ENCODE measurements around the gene MAPKAPK3.

MAPKAPK3 gene

GRCh38 chr3:50587806-50588758, 28.9 kb upstream of the MAPKAPK3 start:
- peak; percentile 71 for DNase-seq

- no peak for DNase-seq
Measured at GRCh38 chr3:50588759-50589433, 28.1 kb upstream of the MAPKAPK3 start.

GRCh38 chr3:50591196-50591741, 25.7 kb upstream of the MAPKAPK3 start:
- DNase-seq, result no peak

- no peak for DNase-seq
Measured at GRCh38 chr3:50592568-50592967, 24.4 kb upstream of the MAPKAPK3 start.

- no peak for DNase-seq
Measured at GRCh38 chr3:50594253-50594785, 22.6 kb upstream of the MAPKAPK3 start.

- DNase-seq, result no peak
Measured at GRCh38 chr3:50599115-50599715, 17.7 kb upstream of the MAPKAPK3 start.

- DNase-seq, result no peak
Measured at GRCh38 chr3:50599716-50600118, 17.2 kb upstream of the MAPKAPK3 start.

- no peak for DNase-seq
Measured at GRCh38 chr3:50600141-50600753, 16.7 kb upstream of the MAPKAPK3 start.

GRCh38 chr3:50600841-50601591, 15.9 kb upstream of the MAPKAPK3 start:
- peak; percentile 78 for DNase-seq

- no peak for DNase-seq
Measured at GRCh38 chr3:50602595-50603191, 14.3 kb upstream of the MAPKAPK3 start.

GRCh38 chr3:50603261-50604109, 13.5 kb upstream of the MAPKAPK3 start:
- no peak for DNase-seq

- no peak for DNase-seq
Measured at GRCh38 chr3:50604110-50604621, 12.8 kb upstream of the MAPKAPK3 start.

GRCh38 chr3:50604628-50605588, 12.0 kb upstream of the MAPKAPK3 start:
- DNase-seq, result no peak

- no peak for DNase-seq
Measured at GRCh38 chr3:50605901-50606326, 11.0 kb upstream of the MAPKAPK3 start.

- DNase-seq, result peak; percentile 51
Measured at GRCh38 chr3:50606596-50606995, 10.4 kb upstream of the MAPKAPK3 start.

GRCh38 chr3:50607271-50608091, 9.5 kb upstream of the MAPKAPK3 start:
- no peak for DNase-seq

GRCh38 chr3:50608278-50608677, 8.7 kb upstream of the MAPKAPK3 start:
- DNase-seq, result no peak
